ENCODE measurements around the gene WTAP.
"Not testable (repeated sequence)": the region's sequence is repeated elsewhere in the genome, so short reads cannot be mapped to it uniquely, and the experiment has no call there.

WTAP gene

GRCh38 chr6:159722655-159723054, 4.7 kb upstream of the WTAP start:
- H3K4me3 ChIP-seq (replicated peaks; ENCODE audit: low read depth, low read length) = no peak overlapping the region
- no peak for DNase-seq (ENCODE audit: low read depth)
- TF ChIP-seq, protein P1, sequence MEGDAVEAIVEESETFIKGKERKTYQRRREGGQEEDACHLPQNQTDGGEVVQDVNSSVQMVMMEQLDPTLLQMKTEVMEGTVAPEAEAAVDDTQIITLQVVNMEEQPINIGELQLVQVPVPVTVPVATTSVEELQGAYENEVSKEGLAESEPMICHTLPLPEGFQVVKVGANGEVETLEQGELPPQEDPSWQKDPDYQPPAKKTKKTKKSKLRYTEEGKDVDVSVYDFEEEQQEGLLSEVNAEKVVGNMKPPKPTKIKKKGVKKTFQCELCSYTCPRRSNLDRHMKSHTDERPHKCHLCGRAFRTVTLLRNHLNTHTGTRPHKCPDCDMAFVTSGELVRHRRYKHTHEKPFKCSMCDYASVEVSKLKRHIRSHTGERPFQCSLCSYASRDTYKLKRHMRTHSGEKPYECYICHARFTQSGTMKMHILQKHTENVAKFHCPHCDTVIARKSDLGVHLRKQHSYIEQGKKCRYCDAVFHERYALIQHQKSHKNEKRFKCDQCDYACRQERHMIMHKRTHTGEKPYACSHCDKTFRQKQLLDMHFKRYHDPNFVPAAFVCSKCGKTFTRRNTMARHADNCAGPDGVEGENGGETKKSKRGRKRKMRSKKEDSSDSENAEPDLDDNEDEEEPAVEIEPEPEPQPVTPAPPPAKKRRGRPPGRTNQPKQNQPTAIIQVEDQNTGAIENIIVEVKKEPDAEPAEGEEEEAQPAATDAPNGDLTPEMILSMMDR (IDR thresholded peaks at IDR 0.05; ENCODE audit: low read length, missing control alignments) = no peak

DNA sequence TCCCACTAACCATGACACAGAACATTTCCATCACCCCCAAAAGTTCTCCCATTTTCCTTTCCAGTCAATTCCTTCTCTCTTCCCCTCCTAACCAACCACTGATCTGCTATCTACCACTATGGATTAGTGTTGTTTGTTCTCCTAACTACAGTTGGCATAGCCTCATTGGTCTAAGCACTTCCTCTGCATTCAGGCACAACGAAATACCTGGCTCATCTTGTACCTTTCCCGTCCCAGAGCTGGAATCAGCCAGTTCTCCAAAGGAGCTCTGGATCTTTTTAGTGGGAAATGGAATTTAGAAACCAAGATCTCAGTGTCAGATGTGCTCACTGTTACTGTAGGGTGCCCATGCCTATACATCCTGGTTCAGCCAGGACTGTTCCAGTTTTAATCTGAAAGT, 4.0 kb upstream of the WTAP start:
- TF ChIP-seq, protein P1 (IDR thresholded peaks at IDR 0.05; ENCODE audit: low read length, missing control alignments) = no peak
- no peak overlapping the region for H3K4me3 ChIP-seq (replicated peaks; ENCODE audit: low read depth, low read length)
- no peak for DNase-seq (ENCODE audit: low read depth)

GRCh38 chr6:159724778-159725177, 2.5 kb upstream of the WTAP start:
- DNase-seq (ENCODE audit: low read depth) = no peak
- no peak overlapping the region for H3K4me3 ChIP-seq (replicated peaks; ENCODE audit: low read depth, low read length)
- TF ChIP-seq, protein P1 (IDR thresholded peaks at IDR 0.05; ENCODE audit: low read length, missing control alignments) = no peak

DNA sequence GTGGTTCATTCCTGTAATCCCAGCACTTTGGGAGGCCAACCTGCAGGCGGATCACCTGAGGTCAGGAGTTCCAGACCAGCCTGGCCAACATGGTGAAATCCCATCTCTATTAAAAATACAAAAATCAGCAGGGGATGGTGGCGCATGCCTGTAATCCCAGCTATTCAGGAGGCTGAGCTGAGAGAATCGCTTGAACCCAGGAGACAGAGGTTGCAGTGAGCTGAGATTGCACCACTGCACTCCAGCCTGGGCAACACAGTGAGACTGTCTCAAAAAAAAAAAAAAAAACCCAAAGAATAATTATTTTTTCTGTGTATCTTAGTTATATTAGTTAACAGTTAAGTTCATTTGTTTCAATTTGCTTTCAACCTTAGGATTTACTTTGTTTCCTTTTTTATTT, 2.1 kb upstream of the WTAP start:
- H3K4me3 ChIP-seq (replicated peaks; ENCODE audit: low read depth, low read length) = not testable (repeated sequence)

DNA sequence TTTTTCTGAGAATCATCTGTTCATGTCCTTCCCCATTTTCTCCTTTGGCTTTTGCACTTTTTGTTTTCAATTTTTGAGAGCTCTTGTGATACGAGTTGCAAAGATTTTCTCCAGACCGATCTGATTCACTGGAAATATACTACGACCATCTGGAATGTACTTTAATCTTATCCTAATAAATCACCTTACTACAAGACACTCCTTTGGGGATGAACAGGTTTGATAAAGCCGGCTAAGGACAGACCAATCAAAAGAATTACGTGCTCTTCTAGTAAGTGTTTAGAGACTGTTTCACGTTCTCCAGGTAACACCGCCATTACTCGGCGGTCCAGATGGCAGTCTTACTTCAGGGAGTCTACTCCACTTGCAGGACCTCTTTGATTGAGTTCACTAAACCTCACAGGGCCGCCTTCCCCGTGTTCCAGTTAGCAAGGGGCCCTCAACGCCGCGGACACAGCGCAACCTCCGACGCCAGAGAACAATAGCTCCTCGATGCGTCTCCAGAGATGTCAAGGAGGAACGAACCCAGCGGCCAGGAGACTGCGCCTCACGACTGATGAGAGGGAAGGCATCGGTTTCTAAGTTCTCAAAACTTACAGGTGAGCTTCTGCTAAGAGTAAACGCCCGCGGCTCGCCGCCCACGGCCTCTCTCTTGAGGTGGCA, 920 bp upstream of the WTAP start:
- DNase-seq (ENCODE audit: low read depth) = no peak
- H3K4me3 ChIP-seq (replicated peaks; ENCODE audit: low read depth, low read length) = peak overlapping the region; percentile 92
- TF ChIP-seq, protein P1 (IDR thresholded peaks at IDR 0.05; ENCODE audit: low read length, missing control alignments) = no peak

More for the DNA sequence above, 2.1 kb upstream of the WTAP start:
- not testable (repeated sequence) for DNase-seq (ENCODE audit: low read depth)

DNA sequence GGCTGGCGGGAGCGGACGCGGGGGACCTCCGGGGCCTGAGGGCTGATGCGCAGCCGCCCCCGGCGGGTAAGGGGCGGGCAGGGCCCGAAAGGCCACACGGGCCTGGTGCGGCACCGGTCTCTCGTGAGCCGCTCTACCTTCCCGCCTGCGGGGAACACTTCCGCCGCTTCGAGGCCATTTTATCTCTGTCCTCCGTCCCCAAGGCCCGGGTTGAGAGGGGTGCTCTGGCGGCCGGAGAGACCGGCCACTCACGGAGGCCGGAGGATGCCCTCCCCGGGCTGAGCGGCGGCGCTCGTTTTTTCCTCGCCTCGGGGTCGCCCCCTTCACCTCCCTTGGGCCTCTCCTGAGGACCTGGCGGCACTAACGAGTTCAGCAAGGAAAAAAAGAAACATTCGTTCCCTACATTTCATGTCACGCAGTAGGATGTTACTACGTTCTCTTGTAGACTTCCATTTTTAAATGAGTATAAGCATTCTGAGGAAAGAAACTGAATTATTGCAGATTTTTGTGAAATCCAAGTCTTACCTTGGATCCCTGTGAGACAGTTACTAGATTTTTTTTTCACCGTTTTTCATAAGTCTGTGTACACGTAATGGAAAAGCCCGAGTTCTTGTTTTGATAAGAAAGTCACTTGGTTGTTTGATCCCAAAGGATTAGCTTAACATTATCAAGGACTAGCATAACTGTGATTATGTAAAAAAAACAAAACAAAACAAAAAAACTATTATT, 575 bp downstream of the WTAP start:
- TF ChIP-seq, protein P1 (IDR thresholded peaks at IDR 0.05; ENCODE audit: low read length, missing control alignments) = no peak
- H3K4me3 ChIP-seq (replicated peaks; ENCODE audit: low read depth, low read length) = peak overlapping the region; percentile 92
- peak; percentile 35 for DNase-seq (ENCODE audit: low read depth)

DNA sequence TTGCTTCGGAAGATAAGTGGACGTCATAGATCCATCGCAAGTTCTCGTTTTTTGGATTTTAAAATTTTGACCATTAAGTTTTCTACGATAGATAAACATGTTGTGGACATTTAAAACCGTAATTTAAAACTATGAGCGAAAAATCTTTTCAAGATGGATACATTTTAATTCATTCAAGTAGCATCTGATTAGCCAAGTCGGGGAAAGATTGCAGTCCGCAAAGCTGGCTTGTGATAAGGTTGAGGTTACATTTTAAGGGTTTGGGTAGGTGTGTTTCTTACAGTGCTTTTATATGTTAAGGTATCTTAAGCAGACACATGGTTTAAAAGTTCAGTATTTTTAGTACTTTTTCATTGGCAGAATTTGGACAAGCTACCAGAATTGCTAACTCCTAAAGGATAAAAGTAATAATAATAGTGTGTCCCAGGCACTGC, 1.2 kb downstream of the WTAP start:
- no peak for DNase-seq (ENCODE audit: low read depth)
- TF ChIP-seq, protein P1 (IDR thresholded peaks at IDR 0.05; ENCODE audit: low read length, missing control alignments) = no peak
- peak overlapping the region; percentile 92 for H3K4me3 ChIP-seq (replicated peaks; ENCODE audit: low read depth, low read length)
